EH (cell line): ENCODE measurements around the gene INSYN2A.

ENCODE experiments used
- DNase-seq: peaks from one replicate; pipeline ENCODE4 v3.0.0-alpha.2; 2015; ENCODE audit warnings: low read depth

Gene INSYN2A

GRCh38 chr10:127151981-127152699, 44.3 kb downstream of the INSYN2A start:
- no peak for DNase-seq

DNA sequence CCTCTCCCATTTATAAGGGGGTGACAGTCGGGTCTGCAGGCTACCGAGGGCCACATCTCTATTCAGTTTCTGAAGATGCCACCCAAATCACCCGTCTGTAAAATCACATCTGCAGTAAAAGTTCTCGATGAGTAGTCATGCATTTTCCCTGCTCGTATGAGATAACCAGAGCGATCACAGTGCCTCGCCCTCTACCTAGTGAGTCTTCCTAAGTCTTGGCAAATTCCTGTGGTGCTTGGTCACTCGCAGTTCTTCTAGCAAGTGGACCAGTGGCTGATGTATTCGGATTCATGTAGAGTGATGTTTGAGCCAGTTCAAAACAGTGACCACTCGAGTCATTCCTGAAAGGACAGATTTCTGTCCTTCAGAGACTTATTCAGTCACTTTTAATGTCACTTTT, 44.9 kb downstream of the INSYN2A start:
- peak; percentile 4 for DNase-seq

DNA sequence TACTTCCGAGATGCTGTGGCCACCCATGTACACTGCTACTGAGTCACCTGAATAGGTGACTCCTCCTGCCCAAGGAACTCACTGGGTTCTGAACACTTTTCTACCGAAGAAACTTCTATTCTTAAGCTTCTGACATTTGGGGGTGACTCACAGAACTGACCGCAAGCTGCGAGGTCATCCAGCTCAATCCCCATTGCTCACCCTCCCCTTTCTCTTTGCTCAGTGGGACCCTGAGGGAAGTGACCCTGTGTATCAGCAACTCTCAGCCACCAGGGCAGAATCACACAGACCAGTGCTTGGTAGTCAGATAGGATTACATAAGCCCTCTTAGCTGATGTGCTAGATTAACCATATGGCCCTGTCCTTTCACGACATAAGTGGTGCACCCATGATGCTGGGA, 46.3 kb downstream of the INSYN2A start:
- peak; percentile 68 for DNase-seq

DNA sequence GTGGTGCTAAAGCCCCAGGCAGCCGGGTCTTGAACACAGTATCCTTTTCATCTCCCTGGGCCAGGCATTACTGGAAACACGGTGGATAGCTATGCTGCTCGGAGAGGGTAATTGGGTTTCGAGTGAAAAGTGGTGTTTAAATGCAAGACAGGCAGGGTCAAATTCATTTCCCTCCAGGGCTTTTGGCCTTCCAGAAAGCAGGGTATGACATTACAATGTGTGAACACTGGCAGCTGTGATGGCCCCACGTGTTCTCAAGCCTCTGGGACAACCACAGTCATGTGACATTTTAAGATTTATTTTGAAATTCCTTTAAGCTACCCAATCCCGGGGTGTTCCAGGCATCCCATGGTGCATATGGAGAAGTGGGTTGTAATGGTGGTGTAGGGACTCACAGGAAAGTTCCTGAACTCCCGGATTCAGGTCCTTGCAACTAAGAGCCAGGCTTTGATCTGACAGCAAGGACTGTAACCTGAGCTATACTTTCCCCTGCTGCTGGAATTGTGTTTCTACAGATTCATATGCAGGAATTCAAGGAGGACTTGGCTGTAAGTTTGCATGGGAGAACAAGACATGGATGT, 46.8 kb downstream of the INSYN2A start:
- peak; percentile 72 for DNase-seq

DNA sequence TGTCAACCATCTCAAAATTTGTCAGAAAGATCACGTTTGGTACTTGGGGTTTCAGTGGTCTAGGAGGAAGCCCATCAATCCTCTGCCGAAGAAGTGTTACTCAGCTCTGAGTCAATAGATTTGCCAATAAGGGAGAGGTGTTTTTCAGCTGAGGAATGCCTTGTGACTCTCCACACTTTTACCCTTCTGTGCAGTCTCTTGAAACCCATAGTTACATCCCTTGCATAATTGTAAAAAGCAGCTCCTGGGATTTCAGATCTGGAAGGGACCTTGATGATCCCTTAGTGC, 47.5 kb downstream of the INSYN2A start:
- peak; percentile 84 for DNase-seq

- peak; percentile 89 for DNase-seq
These were observed 48.1 kb downstream of the INSYN2A start for GRCh38 chr10:127148066-127148932.

- no peak for DNase-seq
These were observed 49.7 kb downstream of the INSYN2A start for GRCh38 chr10:127146661-127147060.
